Natural killer cell treated with Interleukin-12 subunit alpha and Interleukin-12 subunit beta and Interleukin-15 and Interleukin-18, amount 100 ng/mL, for 72 hours (primary cell): ENCODE data around the gene SASS6. TPM values are rescaled to one million over a fixed set of nuclear protein-coding genes. Genes with fewer than 3 reads are reported as not detected.
A peak's percentile ranks its signal among the peaks of the same experiment; 100 is the strongest.

Source experiments
- ATAC-seq, 2 donors: fragments of 150-1000 bp; cut with Tn5 transposase in 1 of 2; sonication (Bioruptor Pico), chemical (Tn5 transposase) in 1 of 2; 2 replicates each; pipeline ENCODE4 v1.10.0; 2021
- DNase-seq: peaks from one replicate; pipeline ENCODE4 v3.0.0; 2022; ENCODE audit warnings: low spot score
- H3K27ac Mint-ChIP-seq, 2 donors: 1 replicate in 1 of 2; 2 replicates in 1 of 2; pipeline ENCODE4 v1.8.0; 2022; ENCODE audit warnings: mixed read lengths in 2 of 2, mild to moderate bottlenecking in 1 of 2, moderate library complexity in 1 of 2
- H3K27me3 Mint-ChIP-seq, 2 donors: 1 replicate in 1 of 2; 2 replicates in 1 of 2; pipeline ENCODE4 v1.8.0; 2022; ENCODE audit warnings: mixed read lengths in 2 of 2
- H3K36me3 Mint-ChIP-seq: one replicate; pipeline ENCODE4 v1.8.0; 2022; ENCODE audit warnings: mixed read lengths
- H3K4me1 Mint-ChIP-seq, 2 donors: 1 replicate in 1 of 2; 2 replicates in 1 of 2; pipeline ENCODE4 v1.8.0; 2022; ENCODE audit warnings: low read depth in 2 of 2, mixed read lengths in 2 of 2, mild to moderate bottlenecking in 1 of 2
- H3K4me3 Mint-ChIP-seq: one replicate; pipeline ENCODE4 v1.8.0; 2022; ENCODE audit warnings: mixed read lengths
- H3K9me3 Mint-ChIP-seq: 2 replicates; pipeline ENCODE4 v1.8.0; 2022; ENCODE audit warnings: mixed read lengths
- total RNA-seq, 2 donors: library from RNA; stranded (reverse); gene quantifications; one replicate each; pipeline ENCODE4 v1.2.3, GENCODE V29; 2022

The SASS6 gene, protein sequence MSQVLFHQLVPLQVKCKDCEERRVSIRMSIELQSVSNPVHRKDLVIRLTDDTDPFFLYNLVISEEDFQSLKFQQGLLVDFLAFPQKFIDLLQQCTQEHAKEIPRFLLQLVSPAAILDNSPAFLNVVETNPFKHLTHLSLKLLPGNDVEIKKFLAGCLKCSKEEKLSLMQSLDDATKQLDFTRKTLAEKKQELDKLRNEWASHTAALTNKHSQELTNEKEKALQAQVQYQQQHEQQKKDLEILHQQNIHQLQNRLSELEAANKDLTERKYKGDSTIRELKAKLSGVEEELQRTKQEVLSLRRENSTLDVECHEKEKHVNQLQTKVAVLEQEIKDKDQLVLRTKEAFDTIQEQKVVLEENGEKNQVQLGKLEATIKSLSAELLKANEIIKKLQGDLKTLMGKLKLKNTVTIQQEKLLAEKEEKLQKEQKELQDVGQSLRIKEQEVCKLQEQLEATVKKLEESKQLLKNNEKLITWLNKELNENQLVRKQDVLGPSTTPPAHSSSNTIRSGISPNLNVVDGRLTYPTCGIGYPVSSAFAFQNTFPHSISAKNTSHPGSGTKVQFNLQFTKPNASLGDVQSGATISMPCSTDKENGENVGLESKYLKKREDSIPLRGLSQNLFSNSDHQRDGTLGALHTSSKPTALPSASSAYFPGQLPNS
- 10 to 100 TPM in 1 of 2 donors, 1 to 10 TPM in 1; 8.3 to 14.8 TPM for total RNA-seq

DNA sequence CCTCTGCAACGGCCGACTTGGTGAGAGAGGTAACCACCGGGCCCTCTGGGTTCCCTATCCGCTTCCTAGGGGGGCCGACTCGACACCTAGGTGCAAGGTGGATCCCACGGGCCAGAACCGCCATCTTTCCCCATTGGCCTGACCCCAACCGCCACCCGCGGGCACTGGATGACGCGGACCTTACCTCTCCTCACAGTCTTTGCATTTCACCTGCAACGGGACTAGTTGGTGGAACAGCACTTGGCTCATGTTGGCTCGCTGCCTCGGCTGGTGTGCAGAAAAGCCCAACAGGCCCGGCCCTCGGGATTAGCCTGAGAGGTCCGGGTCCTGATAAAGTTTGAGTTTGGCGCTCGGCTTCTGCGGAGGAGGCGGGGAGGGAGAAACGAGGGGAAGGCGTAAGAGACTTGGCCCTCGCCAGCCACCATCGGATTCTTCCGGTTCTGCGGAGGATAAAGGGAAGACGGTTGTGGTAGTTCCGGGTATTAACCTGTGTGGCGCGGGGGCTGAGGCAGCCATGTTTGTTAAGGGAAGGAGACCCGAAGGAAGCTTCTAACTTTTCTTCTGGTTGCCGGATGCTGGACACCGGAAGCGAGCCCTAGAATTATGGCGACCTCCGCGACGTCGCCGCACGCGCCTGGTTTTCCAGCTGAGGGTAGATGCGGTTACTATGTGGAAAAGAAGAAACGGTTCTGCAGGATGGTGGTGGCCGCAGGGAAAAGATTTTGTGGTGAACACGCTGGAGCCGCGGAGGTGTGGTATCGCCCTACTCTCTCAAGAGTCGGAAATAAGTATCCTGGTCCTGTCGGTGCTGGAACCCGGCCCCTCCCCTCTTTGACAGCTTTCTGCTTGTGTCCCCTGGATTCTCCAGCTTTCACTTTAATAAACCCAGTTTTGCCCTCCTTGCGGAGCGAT lies at the start of gene SASS6, which contains the start of gene TRMT13:
TSS of gene SASS6 (minus strand) at position 365 of the 912 bp plus-strand sequence. CDS start at position 249, 116 bp downstream.
TSS of gene TRMT13 (plus strand) at position 598 of the 912 bp plus-strand sequence. CDS start at position 604, 6 bp downstream.
- ATAC-seq, result peak; percentile 98 to 99

DNA sequence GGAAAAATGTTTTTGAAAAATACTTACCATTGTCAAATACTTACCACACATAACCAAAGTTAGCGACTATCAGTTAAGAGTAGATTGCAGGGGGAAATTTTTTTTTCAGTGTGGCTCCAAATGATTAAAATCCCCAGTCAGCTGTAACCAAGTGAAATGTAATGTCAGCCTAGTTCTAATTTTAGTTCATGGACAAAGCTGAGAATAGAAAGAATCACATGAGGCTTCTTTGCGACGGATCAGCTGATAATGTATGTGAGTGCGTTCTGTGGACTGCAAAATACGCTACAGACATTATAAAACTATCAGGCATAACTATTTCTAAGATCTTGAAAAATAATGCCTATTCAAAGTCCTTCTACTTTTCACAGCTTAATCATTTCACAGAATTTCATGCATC lies 45.4 kb upstream of the SASS6 start, which contains the start of gene LRRC39:
TSS of gene LRRC39 (minus strand) at position 166 of the 400 bp plus-strand sequence. CDS start 9,740 bp downstream, outside the sequence.
- DNase-seq (no peak), ATAC-seq (no peak)
- H3K4me3 Mint-ChIP-seq, result no peak within 1 kb of the TSS
- no peaks in the 10 kb centered on the region for H3K27me3 Mint-ChIP-seq
- H3K36me3 Mint-ChIP-seq, result no peaks in the 10 kb centered on the region
- H3K9me3 Mint-ChIP-seq, result no peaks in the 10 kb centered on the region
- H3K27ac Mint-ChIP-seq, result no peak within 1 kb of the TSS
- no peaks in the 10 kb centered on the region for H3K4me1 Mint-ChIP-seq

More for the DNA sequence above, at the start of gene SASS6, which contains the start of gene TRMT13:
- H3K9me3 Mint-ChIP-seq, result no peaks in the 10 kb centered on the region
- peaks cover 21 to 37% of the 10 kb centered on the region in 2 donors for H3K4me1 Mint-ChIP-seq
- DNase-seq, result peak; percentile 97
- H3K4me3 Mint-ChIP-seq, result peak within 1 kb of the TSS; percentile 98
- H3K27me3 Mint-ChIP-seq, result no peaks in the 10 kb centered on the region
- peaks cover 3% of the 10 kb centered on the region for H3K36me3 Mint-ChIP-seq
- peak within 1 kb of the TSS; percentile 90 to 98 for H3K27ac Mint-ChIP-seq

DNA sequence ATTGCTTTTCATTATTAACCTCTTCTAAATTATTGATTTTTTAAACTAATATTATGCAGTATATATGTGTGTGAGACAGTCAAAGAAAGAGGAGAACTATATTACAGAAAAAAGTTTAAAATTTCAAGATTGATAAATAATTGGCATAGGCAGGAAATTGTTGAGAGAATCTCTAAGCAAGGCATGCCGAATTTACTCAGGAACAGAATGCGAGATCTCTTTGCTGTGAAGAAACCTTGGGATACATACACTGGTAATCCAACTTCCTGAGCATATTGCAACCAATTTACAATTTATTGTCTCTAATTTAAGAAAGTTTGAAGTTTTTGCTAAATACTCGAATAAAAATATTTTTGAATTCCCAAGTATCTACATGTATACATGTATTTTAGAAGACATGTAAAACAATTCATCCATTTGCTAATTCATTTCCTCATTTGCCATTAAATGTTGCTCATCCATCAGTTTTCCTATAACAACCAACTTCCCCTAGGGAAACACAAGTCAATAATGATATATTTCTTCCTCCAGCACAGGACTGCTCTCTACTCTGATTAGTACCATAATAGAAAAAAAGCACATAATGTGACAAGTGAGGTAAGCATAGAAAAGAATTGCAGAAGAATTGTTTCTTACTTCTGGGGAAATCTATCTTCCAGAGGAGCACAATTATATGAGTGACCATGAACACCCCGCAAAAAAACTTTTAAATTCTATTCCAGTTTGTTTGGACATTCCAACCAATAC lies 44.7 kb upstream of the SASS6 start:
- Mint-ChIP-seq H3K9me3 (no peaks in the 10 kb centered on the region), H3K27me3 (no peaks in the 10 kb centered on the region), H3K4me3 (no peak overlapping the region), H3K36me3 (no peaks in the 10 kb centered on the region), H3K4me1 (no peaks in the 10 kb centered on the region), H3K27ac (no peak overlapping the region)
- no peak for DNase-seq
- no peak for ATAC-seq

DNA sequence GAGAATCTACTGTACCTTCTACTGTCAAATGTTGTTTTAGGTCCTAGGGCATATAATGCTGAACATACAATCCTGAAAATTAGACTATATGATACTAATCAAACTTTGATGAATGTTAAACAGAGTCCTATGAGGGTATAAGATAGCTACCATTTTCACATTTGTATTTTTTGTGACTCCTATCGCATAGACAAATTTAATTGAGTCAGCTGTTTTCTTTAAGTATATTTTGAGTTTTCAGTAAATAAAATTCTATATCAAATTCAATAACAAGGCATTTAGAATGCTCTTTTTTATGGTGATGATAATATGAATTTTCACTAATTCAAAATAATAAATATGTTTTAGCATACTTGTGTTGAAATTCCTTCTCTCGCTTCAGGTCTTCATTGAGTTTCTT lies 35.3 kb upstream of the SASS6 start:
- Mint-ChIP-seq H3K4me1 (no peaks in the 10 kb centered on the region), H3K36me3 (no peaks in the 10 kb centered on the region), H3K27me3 (peaks cover 0 to 2% of the 10 kb centered on the region in 2 donors), H3K9me3 (no peaks in the 10 kb centered on the region), H3K4me3 (no peak overlapping the region), H3K27ac (no peak overlapping the region)
- ATAC-seq (no peak), DNase-seq (no peak)

DNA sequence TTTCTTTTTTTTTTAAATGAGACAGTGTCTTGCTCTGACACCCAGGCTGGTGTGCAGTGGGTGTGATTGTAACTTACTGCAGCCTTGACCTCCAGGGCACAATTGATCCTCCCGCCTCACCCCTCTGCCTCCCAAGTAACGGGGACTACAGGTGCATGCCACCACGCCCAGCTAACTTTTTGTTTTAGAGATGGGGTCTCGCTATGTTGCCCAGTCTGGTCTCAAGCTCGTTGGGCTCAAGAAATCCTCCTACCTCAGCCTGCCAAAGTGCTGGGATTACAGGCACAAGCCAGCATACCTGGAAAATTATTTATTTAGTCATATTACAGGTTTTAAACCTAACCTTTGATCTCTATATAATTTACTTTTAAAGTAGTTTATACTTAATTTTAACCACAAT lies 32.0 kb upstream of the SASS6 start:
- H3K9me3 Mint-ChIP-seq, result no peaks in the 10 kb centered on the region
- ATAC-seq (no peak), DNase-seq (no peak)
- H3K27me3 Mint-ChIP-seq, result peaks cover 0 to 2% of the 10 kb centered on the region in 2 donors
- no peak overlapping the region for H3K4me3 Mint-ChIP-seq
- H3K27ac Mint-ChIP-seq, result no peak overlapping the region
- no peaks in the 10 kb centered on the region for H3K36me3 Mint-ChIP-seq
- no peaks in the 10 kb centered on the region for H3K4me1 Mint-ChIP-seq

DNA sequence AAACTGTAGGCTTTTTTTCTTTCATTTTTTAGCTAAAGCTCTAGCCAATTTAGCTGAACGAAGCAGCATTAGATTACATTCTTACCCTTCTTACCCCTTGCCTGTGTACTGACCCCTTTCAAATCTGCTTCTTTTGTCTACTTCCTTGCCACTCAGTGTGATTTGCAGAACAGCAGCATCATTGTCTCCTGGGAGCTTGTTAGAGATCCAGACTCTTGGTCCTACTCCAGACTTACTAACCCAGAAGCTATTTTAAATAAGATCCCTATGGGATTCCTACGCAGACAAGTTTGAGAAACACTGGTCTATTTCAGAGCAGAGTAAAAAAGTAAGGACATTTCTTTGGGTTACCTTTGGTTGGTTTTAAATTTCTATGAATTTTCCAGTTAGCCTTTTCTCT lies 31.5 kb upstream of the SASS6 start:
- DNase-seq (no peak), ATAC-seq (no peak)
- no peaks in the 10 kb centered on the region for H3K9me3 Mint-ChIP-seq
- H3K27ac Mint-ChIP-seq, result no peak overlapping the region
- H3K4me3 Mint-ChIP-seq, result no peak overlapping the region
- no peaks in the 10 kb centered on the region for H3K36me3 Mint-ChIP-seq
- H3K4me1 Mint-ChIP-seq, result no peaks in the 10 kb centered on the region
- H3K27me3 Mint-ChIP-seq, result peaks cover 0 to 2% of the 10 kb centered on the region in 2 donors

DNA sequence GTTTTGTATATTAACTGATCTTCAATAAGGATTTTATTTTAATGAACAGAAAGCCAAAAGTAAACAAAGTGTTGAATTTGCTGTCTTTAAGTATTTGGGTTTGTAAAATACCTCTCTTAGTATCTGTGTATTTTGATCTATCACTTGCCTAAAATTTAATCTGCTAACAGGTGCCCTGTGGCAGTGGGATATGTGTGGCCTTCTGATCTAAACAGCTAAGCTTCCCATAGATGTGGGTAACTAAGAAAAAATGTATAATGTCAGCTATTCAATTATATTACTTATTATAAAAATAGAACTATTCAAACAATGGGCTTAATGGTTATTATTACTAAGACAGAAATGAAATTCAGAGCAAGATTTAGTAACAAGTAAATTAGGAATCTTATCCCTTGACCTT lies 30.2 kb upstream of the SASS6 start:
- H3K9me3 Mint-ChIP-seq, result no peaks in the 10 kb centered on the region
- no peak overlapping the region for H3K27ac Mint-ChIP-seq
- no peaks in the 10 kb centered on the region for H3K36me3 Mint-ChIP-seq
- no peak for ATAC-seq
- no peaks in the 10 kb centered on the region for H3K27me3 Mint-ChIP-seq
- no peak for DNase-seq
- no peaks in the 10 kb centered on the region for H3K4me1 Mint-ChIP-seq
- no peak overlapping the region for H3K4me3 Mint-ChIP-seq

DNA sequence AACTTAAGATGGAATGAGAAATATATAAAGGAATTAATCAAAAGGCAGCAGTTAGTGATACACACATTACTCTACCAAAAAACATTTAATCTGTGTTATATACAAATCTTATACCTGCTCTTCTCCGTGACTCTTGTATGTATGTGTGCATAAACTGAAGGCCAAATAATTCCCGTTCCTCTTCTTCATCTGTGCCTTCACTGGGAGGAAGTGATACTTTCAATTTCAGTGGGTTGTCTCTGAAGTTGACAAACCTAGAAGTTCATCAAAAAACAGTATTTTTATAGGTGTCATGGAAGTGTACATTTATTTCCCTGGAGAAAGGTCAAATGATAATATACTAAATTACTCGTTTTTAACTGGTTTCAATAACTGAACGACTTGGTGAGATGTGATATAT lies 19.5 kb upstream of the SASS6 start:
- no peaks in the 10 kb centered on the region for H3K27me3 Mint-ChIP-seq
- H3K4me1 Mint-ChIP-seq, result peaks cover 6% of the 10 kb centered on the region in 2 donors
- no peak overlapping the region for H3K4me3 Mint-ChIP-seq
- ATAC-seq (no peak), DNase-seq (no peak)
- H3K9me3 Mint-ChIP-seq, result no peaks in the 10 kb centered on the region
- peaks cover 12% of the 10 kb centered on the region for H3K36me3 Mint-ChIP-seq
- peak overlapping the region in 1 of 2 donors; percentile 14 for H3K27ac Mint-ChIP-seq

DNA sequence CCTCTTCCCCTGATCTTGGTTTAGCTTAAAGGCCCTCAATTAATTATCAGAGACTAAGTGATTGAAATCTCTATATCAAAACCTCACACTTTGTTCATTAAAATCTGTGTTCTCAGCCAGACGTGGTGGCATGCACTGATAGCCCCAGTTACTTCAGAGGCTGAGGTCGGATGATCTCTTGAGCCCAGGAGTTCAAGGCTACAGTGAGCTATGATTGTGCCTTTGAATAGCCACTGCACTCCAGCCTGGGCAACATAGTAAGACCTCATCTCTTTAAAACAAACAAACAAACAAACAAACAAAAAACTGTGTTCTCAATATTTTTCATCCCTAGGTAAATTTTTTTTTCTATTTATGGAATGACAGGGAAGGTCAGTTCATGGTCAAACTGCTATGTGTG lies 18.9 kb upstream of the SASS6 start:
- Mint-ChIP-seq H3K4me3 (no peak overlapping the region), H3K27me3 (no peaks in the 10 kb centered on the region), H3K36me3 (peaks cover 12% of the 10 kb centered on the region), H3K9me3 (no peaks in the 10 kb centered on the region), H3K4me1 (peaks cover 6% of the 10 kb centered on the region in 2 donors), H3K27ac (peak overlapping the region in 1 of 2 donors; percentile 14)
- DNase-seq (no peak), ATAC-seq (no peak)

DNA sequence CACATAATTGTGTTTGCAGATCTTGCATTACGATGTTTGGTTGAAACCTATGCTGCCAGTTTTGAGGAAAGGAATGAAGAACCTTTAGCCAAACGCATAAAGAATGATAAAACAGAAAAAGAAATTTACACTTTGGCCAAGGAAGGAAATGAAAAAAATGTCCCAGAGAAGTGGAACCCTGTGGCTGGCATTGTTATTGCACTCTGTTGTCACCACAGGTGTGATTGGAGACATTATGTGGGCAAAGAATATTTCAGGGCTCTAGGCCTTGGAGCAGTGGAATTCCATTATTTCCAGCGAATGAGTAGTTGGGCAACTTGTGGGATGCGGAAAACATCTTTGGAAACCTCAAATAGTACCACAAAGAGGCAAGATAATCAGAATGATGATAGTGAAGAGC lies 15.1 kb upstream of the SASS6 start:
- H3K36me3 Mint-ChIP-seq, result peaks cover 24% of the 10 kb centered on the region
- no peaks in the 10 kb centered on the region for H3K27me3 Mint-ChIP-seq
- H3K4me3 Mint-ChIP-seq, result no peak overlapping the region
- DNase-seq (no peak), ATAC-seq (no peak)
- no peak overlapping the region for H3K27ac Mint-ChIP-seq
- peaks cover 6 to 8% of the 10 kb centered on the region in 2 donors for H3K4me1 Mint-ChIP-seq
- no peaks in the 10 kb centered on the region for H3K9me3 Mint-ChIP-seq

DNA sequence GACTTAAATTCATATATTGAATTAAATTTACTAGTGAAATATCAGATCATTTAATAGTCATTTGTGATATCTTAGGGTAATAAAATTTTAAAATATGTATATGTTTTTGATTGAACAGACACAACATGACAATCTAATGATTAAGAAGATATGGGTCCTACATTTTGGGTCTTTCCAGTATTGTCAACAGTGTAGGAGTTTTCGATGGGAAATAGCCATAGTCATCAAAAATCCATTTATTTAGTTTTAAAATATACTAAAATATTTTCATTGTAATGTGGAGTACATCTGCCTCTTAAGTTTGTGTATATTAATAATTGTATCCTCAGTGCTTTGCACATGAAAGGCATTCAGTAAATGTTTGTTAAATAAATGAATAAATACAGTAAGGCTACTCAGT lies 14.2 kb upstream of the SASS6 start:
- H3K36me3 Mint-ChIP-seq, result peaks cover 32% of the 10 kb centered on the region
- H3K27me3 Mint-ChIP-seq, result no peaks in the 10 kb centered on the region
- ATAC-seq (no peak), DNase-seq (no peak)
- no peak overlapping the region for H3K27ac Mint-ChIP-seq
- H3K4me1 Mint-ChIP-seq, result peaks cover under 1 to 3% of the 10 kb centered on the region in 2 donors
- H3K4me3 Mint-ChIP-seq, result no peak overlapping the region
- H3K9me3 Mint-ChIP-seq, result no peaks in the 10 kb centered on the region

DNA sequence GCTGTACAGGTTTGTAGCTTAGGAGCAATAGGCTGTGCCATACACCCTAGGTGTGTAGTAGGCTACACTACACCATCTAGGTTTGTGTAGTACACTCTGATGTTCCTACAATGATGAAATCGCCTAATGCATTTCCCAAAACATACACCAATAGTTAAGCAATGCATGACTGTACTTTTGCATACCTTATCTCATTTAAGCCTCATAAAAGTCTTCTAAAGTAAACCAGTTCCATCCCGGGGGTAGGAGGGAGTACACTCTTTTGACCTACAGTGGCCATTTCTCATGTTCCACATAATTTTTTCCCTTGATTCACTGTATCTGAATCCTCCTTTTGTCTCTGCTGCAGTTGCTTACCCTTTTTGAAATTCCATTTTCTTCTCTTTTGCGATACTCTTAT lies 12.4 kb upstream of the SASS6 start:
- H3K27ac Mint-ChIP-seq, result no peak overlapping the region
- H3K4me3 Mint-ChIP-seq, result no peak overlapping the region
- no peak for DNase-seq
- no peaks in the 10 kb centered on the region for H3K27me3 Mint-ChIP-seq
- peaks cover 0 to 2% of the 10 kb centered on the region in 2 donors for H3K4me1 Mint-ChIP-seq
- ATAC-seq, result no peak
- peaks cover 33% of the 10 kb centered on the region for H3K36me3 Mint-ChIP-seq
- no peaks in the 10 kb centered on the region for H3K9me3 Mint-ChIP-seq

DNA sequence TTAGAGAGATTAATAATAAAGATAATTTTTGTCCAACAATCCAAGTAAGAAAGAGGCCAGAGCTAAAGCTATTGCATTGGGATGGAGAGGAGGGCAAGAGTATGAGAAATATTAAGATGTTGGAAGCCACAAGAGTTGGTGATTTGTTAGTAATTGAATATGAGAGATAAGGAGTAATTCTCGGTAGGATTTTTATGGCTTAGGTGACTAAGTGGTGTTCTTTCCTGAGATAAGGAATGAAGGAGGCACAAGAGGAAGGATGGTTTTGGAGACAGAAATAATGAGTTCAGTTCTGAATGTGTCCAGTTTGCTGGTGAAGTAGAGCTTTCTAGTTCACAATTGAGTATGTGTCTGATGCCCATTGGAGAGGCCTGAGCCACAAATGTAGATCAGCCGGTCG lies 9.6 kb upstream of the SASS6 start:
- peaks cover 39% of the 10 kb centered on the region for H3K36me3 Mint-ChIP-seq
- H3K27ac Mint-ChIP-seq, result no peak overlapping the region
- H3K4me1 Mint-ChIP-seq, result peaks cover 0 to 4% of the 10 kb centered on the region in 2 donors
- H3K4me3 Mint-ChIP-seq, result no peak overlapping the region
- ATAC-seq, result no peak
- no peaks in the 10 kb centered on the region for H3K27me3 Mint-ChIP-seq
- DNase-seq, result no peak
- H3K9me3 Mint-ChIP-seq, result no peaks in the 10 kb centered on the region
